NCI-H748 (cell line): ENCODE data around the gene ZSCAN9.

Experiments used
- DNase-seq: peaks from one replicate; lab custom pipeline; 2025; ENCODE audit not compliant: unreplicated experiment; lab: John Stamatoyannopoulos, UW

The ZSCAN9 gene

DNA sequence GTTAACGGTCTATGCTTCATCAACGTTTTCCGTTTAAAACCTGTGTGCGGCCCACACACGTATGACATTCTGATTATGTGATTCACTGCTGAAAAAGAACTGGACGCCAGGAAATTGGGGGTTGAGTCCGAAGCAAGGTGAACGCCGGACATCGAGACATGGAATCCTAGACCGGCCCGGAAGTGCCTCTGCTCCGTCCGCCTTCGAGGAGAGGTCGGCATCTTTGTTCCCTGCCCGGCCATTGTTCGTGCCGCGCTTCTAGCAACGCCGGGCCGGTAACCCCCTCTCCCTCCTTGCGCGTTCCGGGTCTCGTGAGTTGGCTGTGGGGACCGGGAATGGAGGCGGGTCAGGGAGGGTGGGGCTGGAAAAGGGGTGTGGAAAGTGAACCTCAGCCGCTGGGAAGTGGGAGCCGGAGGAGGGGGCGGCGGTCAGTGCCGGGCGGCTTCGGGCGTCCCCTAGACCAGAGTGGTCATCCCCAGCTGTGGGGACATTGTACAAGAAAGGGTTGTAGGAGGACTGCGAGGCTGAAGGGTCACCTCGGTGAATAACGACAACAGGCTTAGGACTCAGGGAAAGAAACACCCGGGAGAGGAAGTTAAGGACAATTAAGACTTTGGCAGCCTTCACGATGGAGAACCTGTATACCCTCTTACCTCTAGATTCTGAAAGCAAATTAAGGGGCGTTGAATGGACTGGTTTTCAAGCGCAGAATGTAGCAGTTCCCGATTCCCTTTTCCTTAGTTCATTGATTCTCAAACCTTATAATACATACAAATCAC, at the start of gene ZSCAN9:
Gene ZSCAN9, plus strand, starts transcription at position 220 of the 779 bp plus-strand sequence. CDS start 1,810 bp downstream, outside the sequence.
- DNase-seq, result peak; percentile 97

DNA sequence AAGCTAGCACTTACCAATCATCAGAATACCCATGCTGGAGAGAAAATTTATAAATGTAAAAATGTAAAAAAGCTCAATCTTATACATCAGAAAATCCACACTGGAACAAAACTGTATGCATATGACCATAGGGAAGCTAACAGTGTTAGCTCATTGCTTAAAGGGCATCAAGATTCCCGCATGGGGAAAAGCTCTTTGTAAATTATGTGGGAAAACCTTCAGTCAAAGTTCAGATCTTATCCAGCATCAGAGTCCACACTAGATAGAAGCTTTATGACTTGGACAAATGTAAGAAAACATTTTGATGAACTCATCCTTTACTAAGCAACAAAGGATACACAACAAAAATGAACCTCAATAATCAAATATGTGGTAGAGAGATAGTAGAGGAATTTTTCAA, 48.7 kb upstream of the ZSCAN9 start:
- DNase-seq, result no peak

DNA sequence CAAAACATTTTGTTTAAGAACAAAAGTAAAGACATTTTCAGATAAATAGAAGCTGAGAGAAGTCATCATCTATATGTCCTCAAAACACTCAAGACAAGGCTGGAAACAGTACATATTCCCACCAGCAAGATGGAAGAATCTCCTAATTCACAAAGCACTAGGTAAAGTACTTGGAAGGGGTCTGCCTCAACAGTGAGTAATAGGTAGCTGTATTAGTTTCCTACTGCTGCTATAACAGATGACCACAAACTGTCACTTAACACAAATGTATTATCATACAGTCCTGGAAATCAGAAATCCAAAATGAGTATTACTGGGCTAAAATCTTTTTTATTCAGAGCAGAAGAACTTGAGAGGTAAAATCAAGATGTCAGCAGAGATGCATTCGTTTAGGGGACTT, 42.8 kb upstream of the ZSCAN9 start:
- DNase-seq, result no peak

DNA sequence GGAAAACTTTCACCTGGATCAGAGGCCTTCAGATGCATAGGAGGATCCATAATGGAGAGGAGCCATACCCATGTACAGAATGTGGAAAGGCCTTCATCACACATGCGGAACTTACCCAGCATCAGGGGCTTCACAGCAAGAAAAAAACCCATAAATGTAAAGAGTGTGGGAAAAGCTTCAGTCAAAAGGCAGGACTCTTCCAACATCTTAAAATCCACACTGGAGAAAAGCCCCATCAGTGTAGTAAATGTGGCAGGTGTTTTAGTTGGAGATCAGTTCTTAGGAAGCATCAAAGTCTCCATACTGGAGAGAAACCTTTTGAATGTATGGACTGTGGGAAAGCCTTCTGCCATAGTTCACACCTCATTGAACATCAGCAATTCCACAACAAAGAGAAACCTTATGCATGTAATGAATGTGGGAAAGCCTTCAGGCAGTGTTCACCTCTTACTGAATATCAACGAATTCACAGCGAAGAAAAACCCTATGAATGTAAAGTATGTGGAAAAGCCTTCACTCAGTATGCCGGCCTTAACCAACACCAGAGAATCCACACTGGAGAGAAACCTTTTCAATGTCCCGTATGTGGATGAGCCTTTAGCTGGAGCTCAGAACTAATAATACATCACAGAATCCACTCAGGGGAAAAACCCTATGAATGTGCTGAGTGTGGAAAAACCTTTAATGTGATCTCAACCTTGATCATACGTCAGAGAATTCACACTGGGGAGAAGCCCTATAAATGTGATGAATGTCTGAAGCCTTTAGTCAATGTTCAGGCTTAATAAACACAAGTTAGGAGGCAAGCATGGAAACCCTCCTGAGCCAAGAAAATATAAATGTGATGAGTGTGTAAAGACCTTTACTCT, 36.7 kb upstream of the ZSCAN9 start:
- DNase-seq, result no peak

DNA sequence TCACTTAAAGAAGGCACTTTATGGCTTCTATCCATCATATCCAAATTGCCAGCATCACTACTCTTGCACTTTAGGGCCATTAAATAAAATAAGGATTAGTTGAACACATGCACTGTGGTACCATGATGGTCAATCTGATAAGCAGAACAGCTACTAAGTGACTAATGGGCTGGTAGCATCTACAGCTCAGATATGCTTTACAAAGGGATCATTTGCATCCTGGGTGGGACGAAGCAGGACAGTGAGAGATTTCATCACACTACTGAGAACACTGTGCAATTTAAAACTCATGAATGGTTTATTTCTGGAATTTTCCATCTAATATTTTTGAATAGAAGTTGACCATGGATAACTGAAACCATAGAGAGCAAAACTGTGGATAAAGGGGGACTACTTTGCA, 25.1 kb upstream of the ZSCAN9 start:
- no peak for DNase-seq

DNA sequence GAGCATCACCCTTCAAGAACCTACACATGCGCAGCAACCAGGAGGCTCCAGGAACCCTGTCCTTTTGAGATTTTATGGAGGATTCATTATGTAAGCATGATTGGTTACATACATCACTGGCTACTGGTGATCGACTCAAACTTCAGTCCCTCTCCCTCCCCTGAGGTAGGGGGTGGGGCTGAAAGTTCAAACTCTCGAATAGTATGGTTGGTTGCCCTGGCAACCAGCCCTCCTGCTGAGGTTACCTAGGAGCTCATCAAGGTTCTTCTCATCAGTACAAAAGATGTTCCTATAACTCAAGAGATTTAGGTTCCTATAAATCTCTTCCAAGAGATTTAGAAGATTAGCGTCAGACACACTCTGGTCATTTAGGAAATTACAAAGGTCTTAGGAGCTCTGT, 21.9 kb upstream of the ZSCAN9 start:
- peak; percentile 52 for DNase-seq

DNA sequence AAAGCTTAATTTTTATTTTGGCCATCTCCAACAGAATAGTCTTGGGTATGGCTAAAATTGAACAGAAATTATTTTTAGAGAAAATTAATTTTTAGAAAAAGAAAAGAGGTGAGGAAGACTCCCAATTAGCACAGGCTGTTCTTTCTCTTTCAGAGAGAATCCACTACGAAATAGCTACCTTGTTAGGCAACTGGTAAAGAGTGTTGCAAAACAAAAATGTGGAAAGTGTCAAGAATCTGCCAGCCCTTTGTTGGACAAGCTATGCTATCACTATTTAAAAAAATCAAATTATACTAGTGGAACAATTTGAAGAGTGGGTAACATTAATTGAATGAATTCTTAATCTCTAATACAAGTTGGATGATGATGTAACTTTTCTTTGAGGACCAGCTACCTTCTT, 19.2 kb upstream of the ZSCAN9 start:
- DNase-seq, result no peak

DNA sequence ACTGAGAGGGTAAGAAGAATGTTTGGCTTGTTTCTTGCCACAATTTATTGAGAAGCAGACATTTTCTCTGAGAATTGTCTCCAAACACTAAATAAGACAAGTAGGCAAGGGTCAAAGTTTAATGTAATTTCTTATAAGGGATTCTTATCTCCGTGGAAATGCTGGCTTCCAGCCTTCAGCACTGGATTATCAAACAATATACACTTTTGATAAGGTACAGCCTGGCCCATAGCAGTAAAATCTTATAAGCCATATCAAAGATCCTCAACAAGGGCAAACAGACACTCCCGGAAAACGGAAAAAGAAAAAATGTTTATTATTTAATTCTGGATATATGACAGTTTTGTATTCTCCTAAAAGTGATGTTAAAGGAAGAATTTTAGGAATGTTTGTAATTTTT, 18.5 kb upstream of the ZSCAN9 start:
- DNase-seq, result no peak

DNA sequence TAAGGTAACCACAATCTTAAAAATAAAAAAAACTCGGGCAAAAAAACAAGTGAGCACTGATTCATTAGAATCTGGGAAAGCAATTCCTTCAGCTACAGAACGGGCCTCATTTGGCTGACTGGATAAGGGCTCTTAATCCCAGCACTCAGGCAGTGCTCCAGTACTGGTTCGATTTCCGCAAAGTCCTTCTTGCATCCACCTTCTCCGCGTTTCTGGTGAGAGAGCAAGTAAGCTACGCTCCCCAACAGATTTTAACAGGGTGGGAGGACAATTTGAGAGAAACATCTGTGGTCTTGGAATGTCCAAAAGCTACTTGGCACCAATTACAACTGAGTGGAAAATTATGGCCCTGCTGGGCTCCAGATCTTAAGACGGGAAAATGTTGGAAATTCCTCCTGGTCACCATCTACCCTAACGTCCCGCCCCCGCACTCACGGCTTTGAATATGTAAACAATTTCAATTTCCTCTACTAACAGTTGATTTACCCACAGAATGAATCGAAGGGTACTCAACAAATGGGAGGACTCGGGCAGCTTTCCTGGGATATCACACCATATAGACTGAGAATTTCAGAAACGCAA, 18.1 kb upstream of the ZSCAN9 start:
- DNase-seq, result no peak

DNA sequence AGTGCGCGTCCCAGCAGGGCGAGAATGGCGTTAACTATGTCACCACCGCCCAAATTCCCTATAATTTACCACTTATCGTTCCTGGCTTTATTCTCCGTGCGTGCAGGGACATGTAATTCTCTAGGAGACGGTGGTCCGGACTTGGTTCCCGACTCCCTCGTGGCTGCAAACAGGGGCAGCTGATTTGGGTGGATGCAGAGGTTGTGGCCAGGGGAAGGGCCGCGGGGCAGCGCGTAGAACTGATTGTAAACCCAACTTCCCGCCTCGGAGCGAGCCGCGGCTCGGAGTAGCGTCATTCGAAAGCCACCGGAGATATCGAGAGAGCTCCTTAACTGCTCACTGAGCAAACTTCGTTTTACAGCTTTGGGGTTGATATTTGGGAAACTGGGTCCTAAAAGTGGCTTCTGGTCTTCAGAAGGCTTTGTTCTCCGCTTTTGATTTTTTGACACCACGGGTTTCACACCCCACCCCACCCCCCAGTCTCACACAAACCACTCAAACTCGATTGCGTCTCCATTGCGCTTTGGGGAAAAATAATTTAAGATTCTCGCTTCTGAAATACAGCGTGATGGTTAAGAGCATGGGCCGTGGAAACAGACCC, 17.5 kb upstream of the ZSCAN9 start:
- DNase-seq, result peak; percentile 62

DNA sequence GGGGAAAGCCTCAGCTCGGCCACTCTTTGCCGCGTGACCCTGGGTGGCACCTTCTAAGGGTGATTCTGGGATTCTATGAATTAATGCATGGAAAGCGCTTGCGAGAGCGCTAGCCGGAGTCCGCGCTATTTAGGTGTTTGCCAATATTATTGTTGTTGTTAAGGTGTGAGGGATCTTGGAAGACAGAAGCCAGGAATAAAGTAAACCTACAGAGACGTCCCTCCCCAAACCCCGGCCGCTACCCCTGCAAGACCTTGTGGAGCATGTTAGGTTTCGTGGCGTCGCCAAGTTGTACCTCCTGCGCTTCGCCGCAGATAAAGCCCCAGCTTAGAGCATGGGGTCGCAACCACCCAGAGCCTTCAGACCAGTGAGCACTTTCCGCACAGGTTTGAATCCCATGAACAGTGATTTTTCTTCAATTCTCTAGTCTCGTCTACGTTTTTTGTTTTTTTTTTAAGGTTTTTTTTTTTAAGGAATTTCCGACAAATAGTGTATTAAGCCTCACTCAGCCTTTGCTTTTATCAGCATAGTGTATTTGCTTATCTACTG, 16.9 kb upstream of the ZSCAN9 start:
- no peak for DNase-seq

DNA sequence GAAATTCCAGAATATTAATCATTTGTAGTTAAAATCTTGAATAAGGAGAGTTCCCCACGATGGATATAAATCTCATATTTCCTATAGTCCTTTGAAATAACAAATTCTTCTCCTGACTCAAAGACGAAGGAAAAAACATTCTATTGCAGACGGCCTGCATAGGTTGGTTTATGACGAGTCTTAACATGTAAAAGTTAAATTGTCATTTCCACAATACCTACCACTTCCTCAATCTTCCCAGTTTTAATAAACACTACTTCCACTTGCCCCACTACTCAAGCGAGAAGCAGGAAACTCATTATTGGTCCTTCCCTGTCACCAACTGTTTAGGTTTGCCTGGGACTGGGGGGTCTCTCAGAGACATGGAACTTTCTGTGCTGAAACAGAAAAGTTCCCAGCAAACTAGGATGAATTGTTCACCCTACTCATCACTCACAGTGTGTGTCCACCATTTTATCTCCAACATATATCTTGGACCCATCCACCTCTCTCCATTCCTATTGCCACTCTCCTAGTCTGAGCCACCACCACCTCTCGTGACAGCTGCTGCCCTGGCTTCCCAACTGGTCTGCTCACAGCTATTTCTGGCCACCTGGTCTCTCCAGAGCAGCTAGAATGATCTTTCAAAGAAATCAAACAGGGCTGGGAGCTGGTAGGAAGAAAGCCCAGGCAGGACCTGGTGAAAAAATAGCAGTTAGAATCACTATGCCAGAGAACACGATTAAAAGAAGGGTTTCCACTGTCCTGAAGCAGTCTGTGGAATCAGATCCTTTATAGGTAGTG, 15.1 kb upstream of the ZSCAN9 start:
- DNase-seq, result no peak

DNA sequence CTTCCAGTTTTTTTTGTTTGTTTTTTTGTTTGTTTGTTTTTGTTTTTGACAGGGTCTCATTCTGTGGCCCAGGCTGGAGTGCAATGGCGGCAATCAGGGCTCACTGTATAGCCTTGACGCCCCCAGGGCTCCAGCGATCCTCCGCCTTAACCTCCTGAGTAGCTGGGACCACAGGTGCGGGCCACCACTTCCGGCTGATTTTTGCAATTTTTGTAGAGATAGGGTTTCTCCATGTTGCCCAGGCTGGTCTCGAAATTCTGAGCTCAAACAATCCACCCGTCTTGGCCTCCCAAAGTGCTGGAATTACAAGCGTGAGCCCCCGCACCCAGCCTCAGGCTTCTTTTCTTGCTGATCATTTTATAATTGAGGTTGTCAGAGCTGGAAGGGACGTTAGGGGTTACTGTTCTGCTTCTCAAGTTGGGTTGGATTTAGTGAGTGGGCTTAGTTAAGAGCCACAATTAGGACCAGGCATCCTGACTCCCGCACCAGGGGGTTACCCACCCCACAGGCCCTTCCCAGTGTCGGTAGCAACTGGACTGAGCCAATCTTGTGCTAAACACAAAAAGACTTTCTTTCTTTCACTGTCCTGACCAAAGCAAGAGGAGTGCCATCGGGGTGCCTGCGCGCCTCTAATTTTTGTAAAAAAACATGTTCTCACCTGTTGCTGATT, 13.1 kb upstream of the ZSCAN9 start:
- no peak for DNase-seq

DNA sequence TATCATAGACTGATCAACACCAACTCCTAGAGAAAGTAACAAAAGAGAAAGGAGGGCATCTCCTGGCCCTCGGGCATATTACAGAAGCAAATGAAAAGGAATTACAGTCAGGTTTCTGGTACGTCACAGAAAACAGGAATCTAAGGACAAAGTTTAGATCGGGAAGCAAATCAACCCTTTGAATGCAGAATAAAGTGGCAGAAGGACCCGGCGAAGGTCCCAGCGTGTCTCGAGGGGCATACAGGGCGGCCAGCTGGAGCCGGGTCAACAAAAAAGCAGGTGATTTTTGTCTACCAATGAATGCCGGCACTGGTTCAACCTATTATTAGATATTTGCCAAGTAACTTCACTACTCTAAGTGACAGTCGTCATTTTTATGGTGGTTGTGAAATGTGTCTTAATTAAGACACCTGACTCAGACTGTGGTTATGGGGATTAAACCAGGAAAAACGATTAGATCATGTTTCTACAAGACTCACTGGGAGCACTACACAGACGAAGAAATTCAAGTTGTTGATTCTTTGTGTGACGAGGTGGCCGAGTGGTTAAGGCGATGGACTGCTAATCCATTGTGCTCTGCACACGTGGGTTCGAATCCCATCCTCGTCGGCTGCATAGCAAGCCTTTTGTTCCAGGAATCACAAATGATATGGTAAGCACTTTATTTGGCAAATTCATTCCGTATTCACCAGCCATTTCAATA, 12.4 kb upstream of the ZSCAN9 start:
- peak; percentile 87 for DNase-seq

DNA sequence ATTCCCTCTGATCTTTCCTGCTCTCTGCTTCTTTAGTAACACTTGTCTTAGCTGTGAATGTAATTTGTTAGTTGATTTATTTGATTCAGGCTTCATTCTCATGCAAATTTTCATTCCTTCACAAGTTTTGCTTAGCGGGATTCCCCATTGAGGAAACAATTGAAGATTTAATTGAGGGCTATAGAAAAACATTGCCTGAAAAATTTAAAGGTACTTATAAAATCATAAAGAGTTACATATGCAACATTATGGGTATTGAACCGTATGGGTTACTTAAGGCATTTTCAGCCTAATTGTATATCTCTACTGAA, 11.9 kb upstream of the ZSCAN9 start:
- DNase-seq, result no peak

DNA sequence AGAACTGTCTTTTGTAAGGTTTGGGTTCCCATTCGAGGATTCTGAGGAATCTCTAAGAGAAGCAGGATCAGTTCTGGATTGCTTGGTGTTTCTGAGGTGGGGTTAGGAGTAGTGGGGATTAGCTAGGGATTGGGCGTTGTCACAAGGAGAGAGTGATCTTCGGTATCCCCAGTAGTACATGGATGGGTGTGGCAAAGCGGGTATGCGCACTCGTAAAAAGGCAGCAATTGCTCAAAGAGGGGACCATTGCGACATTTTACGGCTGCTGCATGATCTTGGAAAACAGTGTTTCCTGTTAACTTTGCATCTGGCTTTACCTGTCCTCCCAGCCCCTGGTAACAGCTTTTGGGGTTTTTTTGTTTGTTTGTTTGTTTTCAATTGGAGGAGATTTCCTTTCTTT, 9.7 kb upstream of the ZSCAN9 start:
- peak; percentile 62 for DNase-seq

DNA sequence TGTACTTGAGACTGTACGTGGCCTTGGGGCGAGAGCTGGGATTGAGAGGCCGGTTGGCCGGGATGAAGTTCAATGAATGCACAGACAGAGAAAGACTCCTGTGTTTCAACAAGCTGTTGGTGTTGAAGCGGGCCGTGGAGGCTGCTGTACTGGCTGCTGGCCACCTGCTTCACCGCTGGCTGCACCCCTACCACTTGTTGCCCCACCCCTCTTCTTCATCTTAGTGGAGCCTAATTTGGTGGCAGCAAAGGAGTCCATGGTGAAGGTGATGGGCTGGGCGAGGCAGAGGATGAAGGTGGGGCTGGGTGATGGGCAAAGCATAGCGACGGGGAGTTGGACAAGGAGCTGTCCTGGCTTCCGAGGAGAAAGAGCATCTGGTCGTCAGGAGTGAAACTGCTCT, 7.2 kb upstream of the ZSCAN9 start:
- DNase-seq, result no peak

DNA sequence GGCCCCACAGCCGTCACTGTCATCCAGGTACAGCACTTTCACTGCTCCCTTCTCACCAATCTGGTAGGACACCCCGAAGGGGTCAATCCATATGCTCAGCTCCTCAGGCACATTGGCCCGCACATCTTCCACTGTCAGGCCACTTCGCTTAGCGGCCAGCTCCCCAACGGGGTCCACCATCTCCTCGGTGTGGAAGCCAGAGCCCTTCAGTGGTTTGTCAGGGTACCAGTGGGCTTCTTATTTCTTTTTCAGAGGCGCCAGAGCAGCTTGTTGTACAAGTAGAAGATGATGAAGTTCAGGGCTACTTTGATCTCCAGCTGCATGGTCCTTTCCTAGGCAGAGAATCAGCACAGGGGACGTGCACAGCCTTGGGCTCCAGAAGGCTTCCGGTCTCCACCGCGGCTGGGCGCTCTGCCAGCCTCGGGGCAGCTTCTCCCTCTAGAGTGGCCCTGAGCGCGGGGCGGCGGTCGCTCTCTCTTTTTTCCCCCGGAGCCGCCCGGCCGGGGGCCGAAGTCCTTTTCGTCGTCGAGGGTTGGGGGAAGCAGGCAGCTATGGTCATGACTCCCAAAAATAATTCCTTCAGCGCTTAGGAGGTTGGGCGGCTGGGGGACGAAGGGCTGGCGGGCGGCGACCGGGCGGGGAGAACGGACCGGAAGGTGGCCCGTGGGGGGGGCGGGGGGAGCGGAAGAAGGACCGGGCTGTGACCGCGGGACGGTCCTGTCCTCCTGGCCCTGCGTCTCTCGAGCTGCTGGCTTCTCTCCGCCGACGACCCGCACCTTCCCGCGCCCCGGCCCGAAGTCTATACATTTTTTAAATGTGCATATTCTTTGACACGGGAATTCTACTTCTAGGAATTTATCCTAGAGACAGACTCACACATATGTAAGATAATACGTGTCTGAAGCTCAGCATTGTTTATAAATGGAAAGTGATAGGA, 6.5 kb upstream of the ZSCAN9 start:
- DNase-seq, result peak; percentile 89
